Measurements from ENCODE around the gene ATP4B. TPM values are rescaled to one million over a fixed set of nuclear protein-coding genes. Genes with fewer than 3 reads are reported as not detected.

The ATP4B gene
- polyA plus RNA-seq, 2 of the 4 experiments (the other 2 are of a cell fraction): not detected

- DNase-seq (ENCODE audit: low read depth in 1 of 2, low spot score in 1 of 2) (no peak), ATAC-seq (no peak), FAIRE-seq (no peak)
- Histone ChIP-seq H3K27ac (no peak overlapping the region), H3K4me2 (no peak overlapping the region), H3K9me3 (no peaks in the 10 kb centered on the region), H3K4me1 (no peaks in the 10 kb centered on the region), H3K4me3 (no peak overlapping the region)
- no peak for TF ChIP-seq TP53 (CRISPR knock-in tag; IDR thresholded peaks at IDR 0.05)
- TF ChIP-seq RAD21 (conservative IDR thresholded peaks at IDR 0.05 in 1 of 2, IDR thresholded peaks at IDR 0.05 in 1 of 2): no peak
- no peak for TF ChIP-seq MAFK (IDR thresholded peaks at IDR 0.05; ENCODE audit: partially characterized antibody)
- no peak for TF ChIP-seq USF2 (IDR thresholded peaks at IDR 0.05)
- no peak for TF ChIP-seq PBX3 (IDR thresholded peaks at IDR 0.05)
- TF ChIP-seq HOXB5 (CRISPR knock-in tag; IDR thresholded peaks at IDR 0.05): no peak
- no peak for TF ChIP-seq KDM5A (IDR thresholded peaks at IDR 0.05)
- no peak for TF ChIP-seq CHD4 (IDR thresholded peaks at IDR 0.05; ENCODE audit: borderline replicate concordance)
- no peak for TF ChIP-seq ELK1 (IDR thresholded peaks at IDR 0.05; ENCODE audit: low read depth, low read length)
- no peak for TF ChIP-seq EHMT2 (IDR thresholded peaks at IDR 0.05; ENCODE audit: low read depth)
- no peak for TF ChIP-seq ZC3H11A (IDR thresholded peaks at IDR 0.05)
- TF ChIP-seq JUN (IDR thresholded peaks at IDR 0.05): no peak
- no peak for TF ChIP-seq POLR2A (IDR thresholded peaks at IDR 0.05; ENCODE audit: low read length)
- no peak for TF ChIP-seq MYC (IDR thresholded peaks at IDR 0.05; ENCODE audit: borderline replicate concordance, low read length)
- no peak for TF ChIP-seq CHD2 (IDR thresholded peaks at IDR 0.05; ENCODE audit: low read length, partially characterized antibody)
- 93% methylated on average over 32 of the region's 42 CpGs for WGBS (ENCODE audit: missing lambda C conversion rate)
- ChIA-PET CTCF (no interaction called here), POLR2A (no interaction called here)
These were observed 26.5 kb downstream of the ATP4B start for GRCh38 chr13:113631341-113632095.

GRCh38 chr13:113630804-113631203, 27.2 kb downstream of the ATP4B start:
- FAIRE-seq: no peak
- 88% methylated on average over 5 of the region's 6 CpGs for whole genome bisulfite sequencing (ENCODE audit: missing lambda C conversion rate)

More at GRCh38 chr13:113630804-113631203, 27.2 kb downstream of the ATP4B start:
- TF ChIP-seq NFE2L2 (conservative IDR thresholded peaks at IDR 0.05; ENCODE audit: low read length) (no peak), PBX3 (IDR thresholded peaks at IDR 0.05) (no peak), ZFP36 (IDR thresholded peaks at IDR 0.05; ENCODE audit: borderline replicate concordance, partially characterized antibody) (no peak), FOXS1 (CRISPR knock-in tag; IDR thresholded peaks at IDR 0.05) (no peak), RCOR1 (IDR thresholded peaks at IDR 0.05; ENCODE audit: low read depth, low read length) (no peak), EHF (CRISPR knock-in tag; IDR thresholded peaks at IDR 0.05) (no peak), EP300 (IDR thresholded peaks at IDR 0.05) (no peak), PHF8 (IDR thresholded peaks at IDR 0.05; ENCODE audit: borderline replicate concordance, low read depth) (no peak), MYC (IDR thresholded peaks at IDR 0.05; ENCODE audit: borderline replicate concordance, low read length) (no peak)
- no peak for ATAC-seq
- Histone ChIP-seq H3K4me3 (no peak overlapping the region), H3K27ac (no peak overlapping the region), H3K9me3 (no peaks in the 10 kb centered on the region), H3K4me1 (no peaks in the 10 kb centered on the region), H3K4me2 (no peak overlapping the region)
- POLR2A ChIA-PET: no interaction called here
- CTCF ChIA-PET: no interaction called here
- no peak for DNase-seq (ENCODE audit: low read depth in 1 of 2, low spot score in 1 of 2)
